K562 treated with DMSO at 1 percent for 24 hours (cell line): ENCODE data around the gene ZBTB12. TPM values are rescaled to one million over a fixed set of nuclear protein-coding genes. Genes with fewer than 3 reads are reported as not detected.

Source experiments
- total RNA-seq: library from RNA; unstranded; fragments of 300-600 nt; gene quantifications from 2 replicates; pipeline ENCODE4 v1.2.3, GENCODE V29; 2022; ENCODE audit warnings: low read depth; ENCODE audit not compliant: insufficient read depth

Gene ZBTB12, protein sequence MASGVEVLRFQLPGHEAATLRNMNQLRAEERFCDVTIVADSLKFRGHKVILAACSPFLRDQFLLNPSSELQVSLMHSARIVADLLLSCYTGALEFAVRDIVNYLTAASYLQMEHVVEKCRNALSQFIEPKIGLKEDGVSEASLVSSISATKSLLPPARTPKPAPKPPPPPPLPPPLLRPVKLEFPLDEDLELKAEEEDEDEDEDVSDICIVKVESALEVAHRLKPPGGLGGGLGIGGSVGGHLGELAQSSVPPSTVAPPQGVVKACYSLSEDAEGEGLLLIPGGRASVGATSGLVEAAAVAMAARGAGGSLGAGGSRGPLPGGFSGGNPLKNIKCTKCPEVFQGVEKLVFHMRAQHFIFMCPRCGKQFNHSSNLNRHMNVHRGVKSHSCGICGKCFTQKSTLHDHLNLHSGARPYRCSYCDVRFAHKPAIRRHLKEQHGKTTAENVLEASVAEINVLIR
- total RNA-seq = 8.6 and 11.4 TPM in 2 replicates

GRCh38 chr6:31901953-31902643, at the start of gene ZBTB12:
ZBTB12 (minus strand) TSS chr6:31902086; CDS start chr6:31901305, 781 bp downstream.

DNA sequence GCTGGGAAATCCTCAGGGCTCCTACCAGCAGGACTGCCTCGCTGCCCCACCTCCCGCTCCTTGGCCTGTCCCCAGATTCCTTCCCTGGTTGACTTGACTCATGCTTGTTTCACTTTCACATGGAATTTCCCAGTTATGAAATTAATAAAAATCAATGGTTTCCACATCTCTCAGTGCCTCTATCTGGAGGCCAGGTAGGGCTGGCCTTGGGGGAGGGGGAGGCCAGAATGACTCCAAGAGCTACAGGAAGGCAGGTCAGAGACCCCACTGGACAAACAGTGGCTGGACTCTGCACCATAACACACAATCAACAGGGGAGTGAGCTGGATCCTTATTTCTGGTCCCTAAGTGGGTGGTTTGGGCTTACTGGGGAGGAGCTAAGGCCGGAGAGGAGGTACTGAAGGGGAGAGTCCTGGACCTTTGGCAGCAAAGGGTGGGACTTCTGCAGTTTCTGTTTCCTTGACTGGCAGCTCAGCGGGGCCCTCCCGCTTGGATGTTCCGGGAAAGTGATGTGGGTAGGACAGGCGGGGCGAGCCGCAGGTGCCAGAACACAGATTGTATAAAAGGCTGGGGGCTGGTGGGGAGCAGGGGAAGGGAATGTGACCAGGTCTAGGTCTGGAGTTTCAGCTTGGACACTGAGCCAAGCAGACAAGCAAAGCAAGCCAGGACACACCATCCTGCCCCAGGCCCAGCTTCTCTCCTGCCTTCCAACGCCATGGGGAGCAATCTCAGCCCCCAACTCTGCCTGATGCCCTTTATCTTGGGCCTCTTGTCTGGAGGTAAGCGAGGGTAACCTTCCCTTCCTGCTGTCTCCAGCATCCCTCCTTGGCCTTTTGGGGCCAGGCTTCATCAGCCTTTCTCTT, 43.9 kb upstream of the ZBTB12 start, which contains the start of gene CFB:
Gene CFB (plus strand): TSS at position 589 of the 863 bp plus-strand sequence. CDS start 127 bp downstream, at position 716.

DNA sequence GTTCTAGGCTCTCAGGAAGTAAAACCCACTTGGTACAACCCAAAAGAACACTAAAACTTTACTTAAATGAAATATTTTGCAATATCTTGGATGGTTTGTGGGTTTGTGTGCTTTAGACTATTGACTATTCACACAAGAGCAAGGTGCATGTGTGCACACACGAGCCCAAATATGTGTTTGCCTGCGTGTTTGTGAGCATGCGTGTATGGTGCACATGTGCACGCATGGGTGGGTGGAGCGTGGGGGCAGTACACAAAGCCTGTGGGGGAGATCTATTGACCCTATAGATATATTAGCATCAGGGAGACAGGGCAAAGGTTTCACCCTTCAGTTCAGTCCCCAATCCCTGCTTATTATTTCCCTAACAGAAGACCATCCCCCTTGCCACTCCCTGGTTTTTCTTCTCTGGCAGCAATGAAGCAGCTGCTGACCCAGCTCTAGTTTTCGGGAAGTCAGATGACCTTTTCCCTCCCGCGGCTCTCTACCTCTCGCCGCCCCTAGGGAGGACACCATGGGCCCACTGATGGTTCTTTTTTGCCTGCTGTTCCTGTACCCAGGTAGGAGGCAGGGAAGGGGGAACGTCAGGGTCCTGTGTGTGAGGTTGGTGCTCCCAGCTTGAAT, 25.5 kb upstream of the ZBTB12 start, which contains the start of gene C2:
Gene C2 (plus strand): TSS at position 476 of the 621 bp plus-strand sequence. CDS start 36 bp downstream, at position 512.

GRCh38 chr6:31897612-31898382, 4.1 kb downstream of the ZBTB12 start, which contains the start of gene EHMT2:
EHMT2 (minus strand) TSS chr6:31897698; CDS start chr6:31897677, 21 bp downstream.

DNA sequence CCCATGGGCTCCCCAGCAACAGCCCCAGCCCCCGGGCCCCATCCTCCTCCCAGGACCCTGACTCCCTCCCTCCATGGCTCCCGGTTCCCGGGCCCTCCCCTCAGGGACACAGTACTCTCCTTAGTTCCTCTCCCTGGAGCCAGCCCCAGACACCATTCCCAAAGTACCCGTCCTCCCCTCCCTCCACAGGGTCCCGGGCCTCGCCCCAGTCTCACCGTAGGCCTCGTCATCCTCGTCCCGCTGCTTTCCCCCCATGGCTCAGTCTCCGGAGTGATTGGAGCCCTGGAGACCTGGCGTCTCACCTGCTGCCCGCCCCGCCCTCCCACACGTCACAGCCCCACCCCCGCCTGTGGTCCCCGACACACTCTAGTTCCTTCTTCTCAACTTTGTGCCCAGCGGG, 23.2 kb downstream of the ZBTB12 start, which contains the start of gene SLC44A4:
Gene SLC44A4 (minus strand): TSS at position 272 of the 400 bp plus-strand sequence. CDS start 17 bp downstream, at position 255.

DNA sequence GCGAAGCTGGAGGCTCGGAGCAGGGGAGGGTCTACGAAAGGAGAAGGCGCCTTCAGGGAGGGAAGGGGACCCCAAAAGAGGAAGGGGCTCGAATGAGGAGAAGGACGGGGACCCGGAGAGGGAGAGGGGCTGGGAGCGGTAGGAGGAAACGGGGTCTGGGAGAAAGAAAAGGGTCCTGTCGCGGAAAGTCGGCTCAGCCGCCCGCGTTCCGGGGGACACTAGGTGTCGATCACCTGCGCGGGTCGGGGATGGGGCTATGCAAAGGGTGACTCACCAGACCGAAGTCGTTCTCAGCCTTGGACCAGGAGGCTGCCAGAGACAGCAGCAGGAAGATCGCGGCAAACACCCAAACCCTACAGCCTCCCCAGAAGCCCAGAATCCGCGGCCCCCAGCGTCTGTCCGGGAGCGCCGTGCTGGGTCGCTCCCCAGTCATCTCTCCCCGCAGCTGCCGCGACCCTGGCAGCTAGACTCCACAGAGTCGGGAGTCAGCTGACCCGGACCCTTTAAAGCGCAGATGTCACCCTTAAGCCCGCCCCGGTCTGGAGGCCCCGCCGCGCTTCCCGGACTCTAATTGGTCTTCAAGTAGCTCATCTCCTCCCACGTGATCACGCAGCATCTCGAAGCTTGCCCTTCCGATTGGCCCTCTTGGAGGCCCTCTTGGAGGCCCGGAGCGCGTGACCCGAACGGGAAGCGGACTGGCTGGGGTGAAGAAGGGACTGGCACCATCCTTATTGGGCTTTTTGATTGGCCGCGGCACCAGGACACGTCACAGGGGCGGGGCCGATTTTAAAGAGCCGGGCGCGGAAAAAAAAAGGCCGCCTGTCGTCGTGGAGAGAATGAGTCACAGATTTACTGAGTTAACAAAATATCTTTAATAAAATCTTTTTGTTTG, 39.3 kb downstream of the ZBTB12 start, which contains the start of gene NEU1:
Gene NEU1 (minus strand): TSS at position 478 of the 892 bp plus-strand sequence. CDS start 45 bp downstream, at position 433.

Other genes with a start within 250 kb of the ZBTB12 start
- 470 and 501 TPM in 2 replicates for gene BAG6, start 249.4 kb downstream of the ZBTB12 start, total RNA-seq
- gene APOM, start 246.2 kb downstream of the ZBTB12 start, total RNA-seq = 5.6 and 8.4 TPM in 2 replicates
- gene C6orf47, start 241.3 kb downstream of the ZBTB12 start, total RNA-seq = 42.1 and 44.2 TPM in 2 replicates
- gene GPANK1, start 237.1 kb downstream of the ZBTB12 start, total RNA-seq = 62.9 and 68.1 TPM in 2 replicates
- gene CSNK2B, start 236.0 kb downstream of the ZBTB12 start, total RNA-seq = 569 and 630 TPM in 2 replicates
- 4.5 and 6.0 TPM in 2 replicates for gene LY6G5B, start 232.1 kb downstream of the ZBTB12 start, total RNA-seq
- gene LY6G5C, start 221.0 kb downstream of the ZBTB12 start, total RNA-seq = 0.45 TPM in 1 of 2 replicates, not detected in the other
- gene ABHD16A, start 198.8 kb downstream of the ZBTB12 start, total RNA-seq = 104 and 110 TPM in 2 replicates
- gene LY6G6F, start 195.2 kb downstream of the ZBTB12 start, total RNA-seq = not detected in 2 replicates
- not detected in 2 replicates for gene LY6G6D, start 186.7 kb downstream of the ZBTB12 start, total RNA-seq
- gene LY6G6C, start 180.3 kb downstream of the ZBTB12 start, total RNA-seq = not detected in 2 replicates
- not detected in 2 replicates for gene MPIG6B, start 178.7 kb downstream of the ZBTB12 start, total RNA-seq
- gene DDAH2, start 172.8 kb downstream of the ZBTB12 start, total RNA-seq = 60.3 and 69.2 TPM in 2 replicates
- gene CLIC1, start 165.6 kb downstream of the ZBTB12 start, total RNA-seq = 1,325 and 1,384 TPM in 2 replicates
- gene MSH5, start 162.1 kb downstream of the ZBTB12 start, total RNA-seq = 31.2 and 34.8 TPM in 2 replicates
- 4.5 and 5.1 TPM in 2 replicates for gene SAPCD1, start 139.4 kb downstream of the ZBTB12 start, total RNA-seq
- 5.7 and 7.6 TPM in 2 replicates for gene VWA7, start 124.8 kb downstream of the ZBTB12 start, total RNA-seq
- gene VARS1, start 106.3 kb downstream of the ZBTB12 start, total RNA-seq = 128 and 134 TPM in 2 replicates
- 164 and 168 TPM in 2 replicates for gene LSM2, start 95.1 kb downstream of the ZBTB12 start, total RNA-seq
- 4.2 and 4.5 TPM in 2 replicates for gene HSPA1L, start 86.8 kb downstream of the ZBTB12 start, total RNA-seq
- 1,066 and 1,122 TPM in 2 replicates for gene HSPA1A, start 86.5 kb downstream of the ZBTB12 start, total RNA-seq
- 895 and 916 TPM in 2 replicates for gene HSPA1B, start 74.3 kb downstream of the ZBTB12 start, total RNA-seq
- 325 and 330 TPM in 2 replicates for gene NEU1, start 39.3 kb downstream of the ZBTB12 start, total RNA-seq
- 10.9 and 11.4 TPM in 2 replicates for gene SLC44A4, start 23.1 kb downstream of the ZBTB12 start, total RNA-seq
- 93.8 and 95.0 TPM in 2 replicates for gene EHMT2, start 4.4 kb downstream of the ZBTB12 start, total RNA-seq
- 7.2 and 10.1 TPM in 2 replicates for gene C2, start 25.6 kb upstream of the ZBTB12 start, total RNA-seq
- gene CFB, start 44.0 kb upstream of the ZBTB12 start, total RNA-seq = 2.5 and 2.8 TPM in 2 replicates
- 120 and 122 TPM in 2 replicates for gene NELFE, start 56.9 kb upstream of the ZBTB12 start, total RNA-seq
- 75.7 and 86.4 TPM in 2 replicates for gene SKIC2, start 57.1 kb upstream of the ZBTB12 start, total RNA-seq
- gene DXO, start 70.1 kb upstream of the ZBTB12 start, total RNA-seq = 23.3 and 24.2 TPM in 2 replicates
- 4.4 and 5.0 TPM in 2 replicates for gene C4A, start 80.0 kb upstream of the ZBTB12 start, total RNA-seq
- 3.8 and 7.6 TPM in 2 replicates for gene C4B, start 112.7 kb upstream of the ZBTB12 start, total RNA-seq
- 0.49 and 1.4 TPM in 2 replicates for gene CYP21A2, start 136.3 kb upstream of the ZBTB12 start, total RNA-seq
- 23.0 and 27.2 TPM in 2 replicates for gene TNXB, start 207.3 kb upstream of the ZBTB12 start, total RNA-seq
- gene ATF6B, start 226.2 kb upstream of the ZBTB12 start, total RNA-seq = 120 and 121 TPM in 2 replicates
- gene FKBPL, start 228.2 kb upstream of the ZBTB12 start, total RNA-seq = 19.9 and 22.7 TPM in 2 replicates
- gene PRRT1, start 249.9 kb upstream of the ZBTB12 start, total RNA-seq = 7.6 and 8.4 TPM in 2 replicates